BLaER1 treated with 17β-estradiol and CSF1 and Interleukin-3, amounts not matched to agents 10 nM and 100 nM (cell line): ENCODE measurements around the gene CWH43.

Source experiments
- H3K27ac ChIP-seq, 11 experiments: shearing (Covaris generic); formaldehyde crosslinking; 2 replicates each; pipeline ENCODE4 v1.8.1; 2022
- H3K27me3 ChIP-seq, 11 experiments: shearing (Covaris generic); formaldehyde crosslinking; 2 replicates each; pipeline ENCODE4 v1.8.1; 2022
- H3K36me3 ChIP-seq, 11 experiments: shearing (Covaris generic); formaldehyde crosslinking; 2 replicates each; pipeline ENCODE4 v1.8.1; 2022
- H3K4me1 ChIP-seq, 10 experiments: shearing (Covaris generic); formaldehyde crosslinking; 2 replicates each; pipeline ENCODE4 v1.8.1; 2022
- H3K4me2 ChIP-seq, 11 experiments: shearing (Covaris generic); formaldehyde crosslinking; 2 replicates each; pipeline ENCODE4 v1.8.1; 2022
- H3K4me3 ChIP-seq, 10 experiments: shearing (Covaris generic); formaldehyde crosslinking; 2 replicates each; pipeline ENCODE4 v1.8.1; 2022
- H3K9ac ChIP-seq, 11 experiments: shearing (Covaris generic); formaldehyde crosslinking; 2 replicates each; pipeline ENCODE4 v1.8.1; 2022
- H3K9me3 ChIP-seq, 11 experiments: shearing (Covaris generic); formaldehyde crosslinking; replicated peaks in 1 of 11; 2 replicates each; pipeline ENCODE4 v1.8.1; 2022
- H4K20me1 ChIP-seq, 11 experiments: shearing (Covaris generic); formaldehyde crosslinking; 2 replicates each; pipeline ENCODE4 v1.8.1; 2022
- Cebpa-rat ChIP-seq, 11 experiments: shearing (Covaris generic); IDR thresholded peaks; 2 replicates each; pipeline ENCODE4 v1.8.1; 2022

CWH43 gene

DNA sequence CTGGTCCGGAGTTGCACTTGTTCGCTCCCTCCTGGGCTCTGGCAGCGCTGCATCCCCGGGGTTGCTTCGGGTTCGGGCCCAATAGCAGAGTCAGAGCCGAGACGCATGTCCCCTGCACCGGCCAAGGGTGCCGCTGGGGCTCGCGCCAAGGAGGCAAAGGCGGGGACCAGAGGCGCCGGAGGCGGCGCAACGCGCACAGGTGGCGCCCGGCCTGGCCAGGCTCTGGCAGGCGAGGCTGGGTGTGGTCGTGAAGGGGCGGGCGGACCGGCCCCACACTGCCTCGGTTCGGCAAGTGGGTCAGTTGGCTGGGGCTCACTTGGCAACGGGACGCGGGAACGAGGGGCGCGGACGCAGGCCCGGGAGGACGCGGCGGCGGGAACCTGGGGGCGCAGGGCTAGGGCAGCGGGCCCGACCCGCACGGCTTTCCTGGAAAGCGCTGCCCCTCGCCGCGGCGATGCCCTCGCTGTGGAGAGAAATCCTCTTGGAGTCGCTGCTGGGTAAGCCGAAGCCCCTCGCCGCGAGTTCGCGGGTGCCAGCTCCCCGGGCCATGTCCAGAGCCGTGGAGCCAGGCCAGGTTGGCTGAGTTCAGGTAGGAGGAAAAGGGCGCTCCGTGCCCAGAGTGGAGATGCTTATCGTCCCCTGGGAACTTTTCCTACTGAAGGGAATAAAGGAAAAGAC lies at the start of gene CWH43:
CWH43 (plus strand) TSS at position 300 of the 678 bp plus-strand sequence; CDS start at position 455, 155 bp downstream.
- Histone ChIP-seq H3K27me3 (no peaks in the 10 kb centered on the region), H3K9ac (no peak within 1 kb of the TSS), H4K20me1 (no peaks in the 10 kb centered on the region), H3K36me3 (no peaks in the 10 kb centered on the region), H3K4me2 (no peak within 1 kb of the TSS), H3K9me3 (peaks cover 14 to 40% (median 25%) of the 10 kb centered on the region in 11 experiments), H3K4me3 (no peak within 1 kb of the TSS), H3K27ac (no peak within 1 kb of the TSS), H3K4me1 (no peaks in the 10 kb centered on the region)
- no peak for TF ChIP-seq Cebpa-rat (IDR thresholded peaks at IDR 0.05)

DNA sequence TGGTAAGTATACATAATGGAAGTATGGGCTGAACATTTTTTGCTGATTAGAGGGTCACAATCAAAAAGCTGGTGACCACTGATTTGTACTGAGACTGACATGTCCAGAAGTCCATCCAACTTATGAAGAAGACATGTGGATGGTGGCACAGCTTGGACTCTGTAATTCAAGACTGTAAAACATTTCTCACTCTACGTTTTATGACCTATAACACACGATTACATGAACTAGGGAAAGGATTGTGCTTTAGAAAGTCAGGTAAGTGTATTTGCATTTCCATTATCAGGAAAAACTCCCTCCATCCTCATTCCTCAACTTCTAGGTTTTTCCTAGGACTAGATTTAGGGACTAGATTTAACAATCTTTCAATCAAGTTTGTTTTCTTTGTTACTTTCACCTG lies 49.0 kb upstream of the CWH43 start:
- Histone ChIP-seq H3K36me3 (no peaks in the 10 kb centered on the region), H3K27ac (no peak overlapping the region), H3K27me3 (no peaks in the 10 kb centered on the region), H3K9me3 (peaks cover 0 to 11% (median 8%) of the 10 kb centered on the region in 11 experiments; a peak in 10 of 22 replicates), H4K20me1 (no peaks in the 10 kb centered on the region), H3K4me1 (no peaks in the 10 kb centered on the region), H3K4me3 (no peak overlapping the region), H3K9ac (no peak overlapping the region), H3K4me2 (no peak overlapping the region)
- TF ChIP-seq Cebpa-rat (IDR thresholded peaks at IDR 0.05) = no peak

DNA sequence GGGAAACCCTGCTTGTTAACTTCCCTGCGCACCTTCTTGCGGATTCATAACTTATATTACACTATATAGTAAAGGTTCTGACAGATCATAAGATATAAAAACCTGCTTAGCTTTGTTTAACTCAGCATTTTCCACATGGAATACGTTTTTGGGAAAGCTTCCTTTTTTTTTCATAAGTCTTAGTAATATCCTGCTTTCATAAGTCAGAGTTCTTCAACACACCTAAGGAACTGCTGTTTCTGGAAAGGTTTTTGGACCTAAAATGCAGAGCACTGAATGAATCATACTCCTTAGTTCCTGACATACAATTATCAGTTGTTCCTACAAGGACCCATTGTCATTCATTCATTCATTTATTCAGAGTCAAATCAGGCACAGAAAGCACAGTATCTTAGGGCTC lies 47.2 kb upstream of the CWH43 start:
- Histone ChIP-seq H3K9ac (no peak overlapping the region), H4K20me1 (no peaks in the 10 kb centered on the region), H3K4me2 (no peak overlapping the region), H3K4me1 (no peaks in the 10 kb centered on the region), H3K9me3 (peaks cover 0 to 11% (median 8%) of the 10 kb centered on the region in 11 experiments; a peak in 10 of 22 replicates), H3K4me3 (no peak overlapping the region), H3K27ac (no peak overlapping the region), H3K36me3 (no peaks in the 10 kb centered on the region), H3K27me3 (no peaks in the 10 kb centered on the region)
- TF ChIP-seq Cebpa-rat (IDR thresholded peaks at IDR 0.05) = no peak

DNA sequence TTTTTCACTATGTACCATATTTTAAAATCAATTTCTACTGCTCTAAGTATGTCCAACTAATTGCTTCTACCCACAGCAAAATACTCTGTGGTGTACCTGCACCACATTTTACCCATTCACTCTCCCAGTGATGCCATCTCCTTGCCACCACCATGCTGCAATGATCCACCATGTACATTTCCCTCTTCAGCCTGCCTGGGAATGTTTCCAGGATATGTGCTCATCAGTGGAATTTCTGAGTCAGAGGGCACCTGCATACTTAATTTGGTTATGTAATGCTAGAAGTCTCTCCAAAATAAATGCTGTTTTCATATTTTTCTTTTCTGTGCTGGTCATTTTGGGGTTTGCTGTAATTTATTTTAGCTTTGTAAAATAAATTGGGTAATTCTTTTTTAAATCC lies 46.3 kb upstream of the CWH43 start:
- Histone ChIP-seq H3K36me3 (no peaks in the 10 kb centered on the region), H3K9ac (no peak overlapping the region), H3K9me3 (peaks cover 0 to 11% (median 8%) of the 10 kb centered on the region in 11 experiments; a peak in 10 of 22 replicates), H4K20me1 (no peaks in the 10 kb centered on the region), H3K4me1 (no peaks in the 10 kb centered on the region), H3K27me3 (no peaks in the 10 kb centered on the region), H3K4me2 (no peak overlapping the region), H3K27ac (no peak overlapping the region), H3K4me3 (no peak overlapping the region)
- TF ChIP-seq Cebpa-rat (IDR thresholded peaks at IDR 0.05) = no peak

DNA sequence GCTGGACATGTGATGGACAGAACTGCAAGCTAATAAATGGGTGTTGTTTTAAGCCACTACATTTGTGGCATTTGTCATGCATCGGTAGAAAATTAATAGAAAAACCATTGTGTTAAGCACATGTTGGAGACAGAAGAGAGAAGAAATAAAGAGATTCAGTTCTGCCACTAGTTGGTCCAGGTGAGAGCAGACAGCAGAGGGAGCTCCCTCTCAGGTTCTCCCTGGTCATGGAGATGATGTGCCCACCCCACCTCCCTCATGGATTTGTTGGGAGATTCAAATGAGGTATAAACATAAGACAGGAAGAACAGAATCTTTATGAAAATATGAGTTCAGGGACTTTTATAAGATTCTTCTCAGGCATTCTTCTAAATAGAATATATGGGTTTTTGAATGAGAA lies 42.7 kb upstream of the CWH43 start:
- no peak for TF ChIP-seq Cebpa-rat (IDR thresholded peaks at IDR 0.05)
- Histone ChIP-seq H3K4me2 (no peak overlapping the region), H3K9ac (no peak overlapping the region), H3K36me3 (no peaks in the 10 kb centered on the region), H3K27ac (no peak overlapping the region), H4K20me1 (no peaks in the 10 kb centered on the region), H3K4me1 (no peaks in the 10 kb centered on the region), H3K4me3 (no peak overlapping the region), H3K27me3 (no peaks in the 10 kb centered on the region), H3K9me3 (peaks cover 0 to 5% (median 3%) of the 10 kb centered on the region in 11 experiments; a peak in 10 of 22 replicates)

DNA sequence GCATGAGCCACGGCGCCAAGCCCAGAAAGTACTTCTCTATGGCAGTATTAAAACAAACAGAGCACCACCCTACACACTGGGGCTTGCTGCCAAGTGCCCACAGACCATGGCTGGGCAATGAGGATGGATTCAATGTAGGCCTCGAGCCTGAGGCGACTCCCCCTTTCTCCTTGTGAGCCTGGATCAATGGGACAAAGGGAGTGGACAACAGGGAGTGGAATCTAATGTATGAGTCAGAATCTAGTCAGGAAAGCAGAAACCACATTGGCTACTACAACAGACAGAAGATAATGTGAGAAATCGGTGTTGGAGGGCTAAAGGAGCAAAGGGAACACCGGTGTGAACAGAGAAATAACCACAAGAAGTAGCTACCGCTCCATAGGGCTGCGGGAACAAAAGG lies 41.8 kb upstream of the CWH43 start:
- H3K4me2 ChIP-seq = no peak overlapping the region

DNA sequence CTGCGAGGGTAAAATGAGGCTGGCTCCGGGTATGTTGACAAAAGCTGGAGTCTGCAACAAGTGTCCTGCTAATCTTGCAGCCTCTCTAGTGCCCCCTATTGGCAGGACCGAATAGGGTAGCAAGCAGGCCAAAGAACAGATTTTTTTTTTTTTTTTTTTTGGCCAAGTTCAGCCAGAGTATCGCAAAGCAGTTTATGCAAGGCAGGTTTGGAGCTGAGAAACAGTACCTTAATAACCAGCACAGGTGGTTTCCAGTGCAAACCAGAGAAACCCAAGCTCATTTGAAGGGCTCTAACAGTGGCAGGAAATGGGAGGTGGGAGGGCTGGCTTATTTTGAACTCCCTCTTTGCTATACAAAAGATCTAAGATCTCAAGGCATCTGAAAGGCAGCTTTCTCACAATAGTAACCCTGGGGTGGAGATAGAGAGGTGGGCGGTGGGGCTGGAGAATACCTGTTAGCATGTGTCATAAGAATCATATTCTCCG lies 41.3 kb upstream of the CWH43 start:
- no peaks in the 10 kb centered on the region for H3K27me3 ChIP-seq
- H3K36me3 ChIP-seq = no peaks in the 10 kb centered on the region
- TF ChIP-seq Cebpa-rat (IDR thresholded peaks at IDR 0.05) = no peak
- no peak overlapping the region for H3K4me3 ChIP-seq
- no peak overlapping the region for H3K4me2 ChIP-seq
- no peaks in the 10 kb centered on the region for H4K20me1 ChIP-seq
- H3K4me1 ChIP-seq = no peaks in the 10 kb centered on the region
- no peak overlapping the region for H3K27ac ChIP-seq
- H3K9me3 ChIP-seq = no peaks in the 10 kb centered on the region
- no peak overlapping the region for H3K9ac ChIP-seq

More for the DNA sequence above, 41.8 kb upstream of the CWH43 start:
- H3K4me1 ChIP-seq = no peaks in the 10 kb centered on the region
- no peaks in the 10 kb centered on the region for H3K36me3 ChIP-seq
- H3K27ac ChIP-seq = no peak overlapping the region
- no peak overlapping the region for H3K9ac ChIP-seq
- no peak overlapping the region for H3K4me3 ChIP-seq
- H3K27me3 ChIP-seq = no peaks in the 10 kb centered on the region
- no peaks in the 10 kb centered on the region for H4K20me1 ChIP-seq
- H3K9me3 ChIP-seq = no peaks in the 10 kb centered on the region
- TF ChIP-seq Cebpa-rat (IDR thresholded peaks at IDR 0.05) = no peak

DNA sequence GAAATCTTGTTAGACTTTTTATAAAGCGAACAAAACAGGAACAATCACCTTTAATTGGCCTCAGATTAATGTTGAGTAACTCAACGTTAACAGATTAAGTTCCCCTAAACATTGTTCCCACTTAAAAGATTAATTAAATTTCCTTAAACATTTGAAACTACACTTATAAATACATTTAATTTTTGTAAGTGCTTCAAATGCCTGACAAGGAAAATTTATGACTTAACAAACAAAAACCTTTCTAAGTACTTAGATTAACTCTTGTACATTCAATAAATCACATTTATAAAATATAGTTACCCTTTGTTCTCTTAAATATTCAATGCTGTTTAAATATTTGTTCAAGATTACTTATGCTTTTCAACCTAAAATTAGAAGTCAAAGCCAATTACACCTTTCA lies 40.1 kb upstream of the CWH43 start:
- H3K4me1 ChIP-seq = no peaks in the 10 kb centered on the region
- no peak overlapping the region for H3K27ac ChIP-seq

DNA sequence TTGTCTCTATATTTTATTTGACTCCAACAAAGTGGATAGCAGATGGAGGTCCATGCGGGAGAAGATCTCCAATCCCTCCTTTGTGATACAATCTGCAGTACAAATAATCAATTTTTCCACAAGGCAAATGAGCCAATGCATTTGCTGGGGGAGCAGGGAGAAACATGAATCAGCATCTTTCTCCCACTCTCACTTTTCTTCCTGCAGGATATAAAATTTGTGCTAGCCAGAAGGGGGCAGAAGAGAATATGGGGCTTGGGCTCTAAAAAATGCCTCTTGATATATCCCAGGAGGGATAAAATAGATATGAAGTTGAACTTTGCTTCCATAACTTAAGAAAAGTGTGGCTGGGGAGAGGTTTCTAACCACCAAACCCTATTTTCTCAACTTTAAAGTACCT lies 38.3 kb upstream of the CWH43 start:
- no peak overlapping the region for H3K4me3 ChIP-seq
- no peak for TF ChIP-seq Cebpa-rat (IDR thresholded peaks at IDR 0.05)
- no peaks in the 10 kb centered on the region for H4K20me1 ChIP-seq
- no peaks in the 10 kb centered on the region for H3K36me3 ChIP-seq
- H3K4me2 ChIP-seq = no peak overlapping the region
- no peak overlapping the region for H3K9ac ChIP-seq
- 0 out of 22 replicates have a peak, but pooled peaks cover 0 to 5% (median 0%) of the 10 kb centered on the region in 11 experiments for H3K9me3 ChIP-seq
- H3K27me3 ChIP-seq = no peaks in the 10 kb centered on the region
- peaks cover 0 to 11% (median 6%) of the 10 kb centered on the region in 10 experiments; a peak in 4 of 20 replicates for H3K4me1 ChIP-seq
- H3K27ac ChIP-seq = no peak overlapping the region

More for the DNA sequence above, 40.1 kb upstream of the CWH43 start:
- H3K4me2 ChIP-seq = no peak overlapping the region
- no peak overlapping the region for H3K9ac ChIP-seq
- H3K9me3 ChIP-seq = no peaks in the 10 kb centered on the region
- H3K27me3 ChIP-seq = no peaks in the 10 kb centered on the region
- H4K20me1 ChIP-seq = no peaks in the 10 kb centered on the region
- no peaks in the 10 kb centered on the region for H3K36me3 ChIP-seq
- H3K4me3 ChIP-seq = no peak overlapping the region
- no peak for TF ChIP-seq Cebpa-rat (IDR thresholded peaks at IDR 0.05)

DNA sequence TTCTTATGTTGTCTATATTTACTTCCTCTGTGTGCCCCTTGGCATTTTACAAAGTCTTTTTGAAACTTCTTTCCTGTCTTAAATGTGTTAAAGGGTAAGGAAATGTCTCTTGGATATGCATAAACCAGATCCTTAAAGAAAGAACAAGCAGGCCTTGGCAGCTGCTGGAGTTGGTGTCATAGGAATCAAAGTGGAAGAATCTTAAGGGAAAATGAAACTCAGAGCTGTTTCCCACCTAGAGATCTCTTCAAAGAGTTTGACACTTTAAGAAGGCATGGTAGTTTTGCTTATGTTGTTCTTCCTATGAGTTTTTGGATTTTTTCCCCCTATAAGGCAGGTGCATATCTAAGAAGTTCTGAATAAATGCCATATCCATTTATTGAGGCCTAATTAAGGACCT lies 37.0 kb upstream of the CWH43 start:
- H3K27ac ChIP-seq = no peak overlapping the region

More for the DNA sequence above, 37.0 kb upstream of the CWH43 start:
- Histone ChIP-seq H3K36me3 (no peaks in the 10 kb centered on the region), H3K4me1 (peaks cover 0 to 11% (median 6%) of the 10 kb centered on the region in 10 experiments; a peak in 4 of 20 replicates), H3K9ac (no peak overlapping the region), H3K27me3 (no peaks in the 10 kb centered on the region), H4K20me1 (no peaks in the 10 kb centered on the region), H3K4me2 (no peak overlapping the region), H3K4me3 (no peak overlapping the region), H3K9me3 (0 out of 22 replicates have a peak, but pooled peaks cover 0 to 7% (median 0%) of the 10 kb centered on the region in 11 experiments)
- no peak for TF ChIP-seq Cebpa-rat (IDR thresholded peaks at IDR 0.05)
